Fibroblast of lung (primary cell): Measurements from ENCODE around the gene EXOSC10.

Source experiments
- EZH2 ChIP-seq: IDR thresholded peaks from 2 replicates; pipeline ENCODE4 v1.5.1; 2012; ENCODE audit warnings: low read length, control low read depth, mild to moderate bottlenecking; ENCODE audit errors: missing control alignments
- TF ChIP-seq, protein P1 (sequence below), 2 donors: IDR thresholded peaks in 1 of 2; conservative IDR thresholded peaks in 1 of 2; 1 replicate in 1 of 2; 2 replicates in 1 of 2; pipeline ENCODE4 v1.5.1; 2011 to 2012; ENCODE audit warnings: low read length in 2 of 2, control low read depth in 1 of 2, inconsistent platforms in 1 of 2, low read depth in 1 of 2, mild to moderate bottlenecking in 1 of 2

DNA sequence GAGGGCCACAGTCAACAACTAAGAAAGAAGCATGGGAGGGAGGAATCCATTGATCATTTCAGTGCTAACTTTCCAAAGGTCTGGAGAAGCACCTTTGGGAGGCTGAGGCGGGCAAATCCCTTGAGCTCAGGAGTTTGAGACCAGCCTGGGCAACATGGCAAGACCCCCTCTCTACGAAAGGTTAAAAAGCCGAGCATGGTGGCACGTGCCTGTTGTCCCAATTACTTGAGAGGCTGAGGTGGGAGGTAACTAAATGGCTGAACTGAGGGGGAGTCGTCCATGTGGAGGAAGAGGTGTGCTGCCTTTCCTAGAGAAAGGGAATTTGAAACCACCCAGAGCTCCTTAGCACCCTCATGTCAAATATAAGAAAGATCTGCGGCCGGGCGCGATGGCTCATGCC is 68.8 kb downstream of the EXOSC10 start:
- TF ChIP-seq, protein P1, sequence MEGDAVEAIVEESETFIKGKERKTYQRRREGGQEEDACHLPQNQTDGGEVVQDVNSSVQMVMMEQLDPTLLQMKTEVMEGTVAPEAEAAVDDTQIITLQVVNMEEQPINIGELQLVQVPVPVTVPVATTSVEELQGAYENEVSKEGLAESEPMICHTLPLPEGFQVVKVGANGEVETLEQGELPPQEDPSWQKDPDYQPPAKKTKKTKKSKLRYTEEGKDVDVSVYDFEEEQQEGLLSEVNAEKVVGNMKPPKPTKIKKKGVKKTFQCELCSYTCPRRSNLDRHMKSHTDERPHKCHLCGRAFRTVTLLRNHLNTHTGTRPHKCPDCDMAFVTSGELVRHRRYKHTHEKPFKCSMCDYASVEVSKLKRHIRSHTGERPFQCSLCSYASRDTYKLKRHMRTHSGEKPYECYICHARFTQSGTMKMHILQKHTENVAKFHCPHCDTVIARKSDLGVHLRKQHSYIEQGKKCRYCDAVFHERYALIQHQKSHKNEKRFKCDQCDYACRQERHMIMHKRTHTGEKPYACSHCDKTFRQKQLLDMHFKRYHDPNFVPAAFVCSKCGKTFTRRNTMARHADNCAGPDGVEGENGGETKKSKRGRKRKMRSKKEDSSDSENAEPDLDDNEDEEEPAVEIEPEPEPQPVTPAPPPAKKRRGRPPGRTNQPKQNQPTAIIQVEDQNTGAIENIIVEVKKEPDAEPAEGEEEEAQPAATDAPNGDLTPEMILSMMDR (conservative IDR thresholded peaks at IDR 0.05 in 1 of 2, IDR thresholded peaks at IDR 0.05 in 1 of 2; ENCODE audit: low read depth in 1 of 2, low read length in 2 of 2): no peak
- no peak for TF ChIP-seq EZH2
